Kidney (tissue), 14 donors: ENCODE data around the gene IQSEC2. TPM values are rescaled to one million over a fixed set of nuclear protein-coding genes. Genes with fewer than 3 reads are reported as not detected.

ENCODE experiments used
- DNase-seq, 5 donors: peaks; one replicate each; pipeline ENCODE4 v3.0.0-alpha.2; 2013 to 2020
- FAIRE-seq: peaks from 2 replicates; lab custom pipeline; 2012; peaks lifted over from hg19 to GRCh38; lab: Jason Lieb, UNC
- H3K27ac ChIP-seq, 2 donors: one replicate each; pipeline ENCODE4 v1.7.0; 2013; ENCODE audit warnings: low read depth in 2 of 2, low read length in 2 of 2, inconsistent platforms in 1 of 2
- H3K27me3 ChIP-seq: one replicate; pipeline ENCODE4 v1.7.1; 2013; ENCODE audit warnings: low read length, inconsistent platforms; ENCODE audit not compliant: control insufficient read depth, insufficient read depth
- H3K36me3 ChIP-seq, 3 donors: one replicate each; pipeline versions ENCODE4 v1.7.0 to v1.7.1; 2013; ENCODE audit warnings: low read length in 3 of 3, control low read depth in 1 of 3, inconsistent platforms in 1 of 3; ENCODE audit not compliant: insufficient read depth in 3 of 3, control insufficient read depth in 2 of 3
- H3K4me1 ChIP-seq, 3 donors: one replicate each; pipeline versions ENCODE4 v1.7.0 to v1.7.1; 2013; ENCODE audit warnings: low read length in 3 of 3, inconsistent platforms in 1 of 3, low read depth in 1 of 3; ENCODE audit not compliant: control insufficient read depth in 2 of 3, insufficient read depth in 2 of 3
- H3K4me3 ChIP-seq, 3 donors: one replicate each; pipeline versions ENCODE4 v1.7.0 to v1.8.1; 2013; ENCODE audit warnings: low read length in 3 of 3, control low read depth in 1 of 3, inconsistent platforms in 1 of 3
- H3K9ac ChIP-seq, 3 donors: one replicate each; pipeline versions ENCODE4 v1.7.0 to v1.7.1; 2013; ENCODE audit warnings: low read length in 3 of 3, control low read depth in 1 of 3, inconsistent platforms in 1 of 3
- H3K9me3 ChIP-seq, 3 donors: one replicate each; pipeline versions ENCODE4 v1.7.0 to v1.7.1; 2013; ENCODE audit warnings: low read length in 3 of 3, control low read depth in 1 of 3, inconsistent platforms in 1 of 3; ENCODE audit not compliant: control insufficient read depth in 2 of 3, insufficient read depth in 1 of 3
- CTCF ChIP-seq: IDR thresholded peaks from 3 replicates; pipeline ENCODE4 v1.5.1; 2012; ENCODE audit warnings: mild to moderate bottlenecking, moderate library complexity, borderline replicate concordance; ENCODE audit not compliant: insufficient read depth; ENCODE audit errors: extremely low read depth
- intact Hi-C: fragments of 100-400 bp; cut with DNase I; formaldehyde crosslinking; loops from one replicate; pipeline ENCODE4 v1.11.1; 2022
- polyA plus RNA-seq: library from polyadenylated mRNA; stranded (reverse); fragments of 350-450 nt; fragmentation: Illumina TruSeq; extraction: RNeasy Lipid Tissue Mini Kit (QIAGEN cat#74804); gene quantifications from one replicate; pipeline ENCODE4 v1.2.3, GENCODE V29; 2014; ENCODE audit warnings: low read depth, low replicate concordance; ENCODE audit not compliant: insufficient read depth
- total RNA-seq: library from RNA; stranded (reverse); fragmentation: NEBNext Ultra II Directional; extraction: Animal tissue kit (Norgen Biotek cat#: 25700); gene quantifications from one replicate; pipeline ENCODE4 v1.2.1, GENCODE V29; 2021
- donor health status: control.
- donor health status: control.
- donor health status: control.
- donor health status: control.
- donor health status: control.
- donor health status: DM: yes; HTN: yes; CAD: no.
- donor health status: Normal renal cell carcinoma (clear cell type).

Gene IQSEC2
- total and polyA plus RNA-seq, 2 donors from 2014 or later = 20.9 to 56.2 TPM

- Histone ChIP-seq H3K9me3 (no peaks in the 10 kb centered on the region), H3K4me1 (no peaks in the 10 kb centered on the region), H3K9ac (no peak overlapping the region), H3K4me3 (no peak overlapping the region), H3K36me3 (no peaks in the 10 kb centered on the region), H3K27ac (no peak overlapping the region), H3K27me3 (peaks cover 10% of the 10 kb centered on the region)
- DNase-seq (no peak), FAIRE-seq (no peak)
- intact Hi-C loops = no loop called here
- no peak for TF ChIP-seq CTCF
Observed at GRCh38 chrX:53260836-53261235, 20.5 kb downstream of the IQSEC2 start.

- Histone ChIP-seq H3K4me3 (no peak overlapping the region), H3K36me3 (no peaks in the 10 kb centered on the region), H3K9ac (no peak overlapping the region), H3K27me3 (peaks cover 3% of the 10 kb centered on the region), H3K4me1 (no peaks in the 10 kb centered on the region), H3K27ac (no peak overlapping the region), H3K9me3 (no peaks in the 10 kb centered on the region)
- no peak for FAIRE-seq
- intact Hi-C loops = no loop called here
- no peak for DNase-seq
- TF ChIP-seq CTCF = no peak
Observed at GRCh38 chrX:53257670-53258423, 23.5 kb downstream of the IQSEC2 start.

- Histone ChIP-seq H3K4me3 (no peak overlapping the region), H3K9ac (no peak overlapping the region), H3K36me3 (no peaks in the 10 kb centered on the region), H3K9me3 (no peaks in the 10 kb centered on the region), H3K4me1 (no peaks in the 10 kb centered on the region), H3K27me3 (peaks cover 3% of the 10 kb centered on the region), H3K27ac (no peak overlapping the region)
- DNase-seq = no peak
- FAIRE-seq = no peak
- intact Hi-C loops = no loop called here
- no peak for TF ChIP-seq CTCF
Observed at GRCh38 chrX:53257166-53257565, 24.2 kb downstream of the IQSEC2 start.
